HL-60/S4 treated with retinoic acid at 250 ng/mL for 4 days and 3 days (cell line): ENCODE data around the gene NUFIP1.
"Not testable (repeated sequence)": the region's sequence is repeated elsewhere in the genome, so short reads cannot be mapped to it uniquely, and the experiment has no call there.

Experiments
- in situ Hi-C: fragments of 300-500 bp; cut with MboI; formaldehyde crosslinking; loops from 2 replicates; pipeline ENCODE4 v1.7.0; 2022; ENCODE audit warnings: low sequenced_read_pairs

NUFIP1 gene

GRCh38 chr13:44971656-44972595 is 17.3 kb downstream of the NUFIP1 start:
- in situ Hi-C loops = loop anchor here (25.0 kb wide), 1 partner anchor 485 kb away; no protein-coding TSS in a partner anchor

GRCh38 chr13:44969551-44970484 is 19.5 kb downstream of the NUFIP1 start:
- in situ Hi-C loops = loop anchor here (25.0 kb wide), 1 partner anchor 483 kb away; no protein-coding TSS in a partner anchor

GRCh38 chr13:44968434-44968815 is 20.8 kb downstream of the NUFIP1 start:
- in situ Hi-C loops = loop anchor here (25.0 kb wide), 1 partner anchor 481 kb away; no protein-coding TSS in a partner anchor

- in situ Hi-C loops = loop anchor here (25.0 kb wide), 1 partner anchor 481 kb away; no protein-coding TSS in a partner anchor
Measured at GRCh38 chr13:44967704-44968433, 21.4 kb downstream of the NUFIP1 start.

- in situ Hi-C loops = loop anchor here (25.0 kb wide), 1 partner anchor 475 kb away; no protein-coding TSS in a partner anchor
Measured at GRCh38 chr13:44961997-44962396, 27.3 kb downstream of the NUFIP1 start.

- in situ Hi-C loops = loop anchor here (25.0 kb wide), 1 partner anchor 468 kb away; no protein-coding TSS in a partner anchor
Measured at GRCh38 chr13:44955406-44955805, 33.9 kb downstream of the NUFIP1 start.

GRCh38 chr13:44954224-44954623 is 35.0 kb downstream of the NUFIP1 start:
- in situ Hi-C loops = loop anchor here (25.0 kb wide), 1 partner anchor 467 kb away; no protein-coding TSS in a partner anchor

- in situ Hi-C loops = loop anchor here (25.0 kb wide), 1 partner anchor 465 kb away; no protein-coding TSS in a partner anchor
Measured at GRCh38 chr13:44952671-44953070, 36.6 kb downstream of the NUFIP1 start.

- in situ Hi-C loops = loop anchor here (25.0 kb wide), 1 partner anchor 464 kb away; no protein-coding TSS in a partner anchor
Measured at GRCh38 chr13:44951184-44951583, 38.1 kb downstream of the NUFIP1 start.

GRCh38 chr13:44943411-44943810 is 45.9 kb downstream of the NUFIP1 start:
- in situ Hi-C loops = not testable (repeated sequence)

GRCh38 chr13:44938854-44939253 is 50.4 kb downstream of the NUFIP1 start:
- in situ Hi-C loops = no loop called here

- in situ Hi-C loops = no loop called here
Measured at GRCh38 chr13:44936246-44936645, 53.0 kb downstream of the NUFIP1 start.

- in situ Hi-C loops = no loop called here
Measured at GRCh38 chr13:44934724-44935123, 54.5 kb downstream of the NUFIP1 start.

GRCh38 chr13:44932850-44933251 is 56.4 kb downstream of the NUFIP1 start:
- in situ Hi-C loops = no loop called here

- in situ Hi-C loops = no loop called here
Measured at GRCh38 chr13:44932171-44932849, 57.0 kb downstream of the NUFIP1 start.

GRCh38 chr13:44930963-44931623 is 58.2 kb downstream of the NUFIP1 start:
- in situ Hi-C loops = no loop called here

GRCh38 chr13:44930280-44930679 is 59.0 kb downstream of the NUFIP1 start:
- in situ Hi-C loops = no loop called here

- in situ Hi-C loops = no loop called here
Measured at GRCh38 chr13:44929692-44930091, 59.6 kb downstream of the NUFIP1 start.

GRCh38 chr13:44927968-44928367 is 61.3 kb downstream of the NUFIP1 start:
- in situ Hi-C loops = no loop called here
